Measurements from ENCODE around the gene HNRNPA2B1. TPM values are rescaled to one million over a fixed set of nuclear protein-coding genes. Genes with fewer than 3 reads are reported as not detected.
"Not testable (repeated sequence)": the region's sequence is repeated elsewhere in the genome, so short reads cannot be mapped to it uniquely, and the experiment has no call there.

Gene HNRNPA2B1
- total RNA-seq, 2 donors from 2014 or later: 185 to 189 TPM

DNA sequence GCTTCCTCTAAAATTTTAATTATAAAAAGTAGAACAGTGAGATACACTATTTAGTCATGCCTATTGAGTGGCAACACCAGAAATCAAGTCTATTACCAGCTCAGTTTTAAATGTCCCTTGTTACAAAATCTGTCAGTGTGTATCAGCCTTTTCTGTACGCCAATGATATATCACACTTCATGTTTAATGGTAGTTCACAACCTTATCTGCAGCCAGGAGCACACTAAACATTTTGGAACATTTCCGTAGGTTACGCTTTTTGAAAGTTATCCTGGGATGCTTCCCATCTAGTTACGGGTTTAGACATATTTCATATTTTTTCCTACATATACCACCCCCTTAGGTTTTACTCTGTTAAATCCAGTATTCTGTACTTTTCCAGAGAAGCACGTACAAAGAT lies 5.4 kb downstream of the HNRNPA2B1 start:
- no peak overlapping the region for H3K4me3 ChIP-seq
- intact Hi-C loops (cut with DNase I): no loop called here
- WGBS: 72% methylated on average over 5 of the region's 5 CpGs

DNA sequence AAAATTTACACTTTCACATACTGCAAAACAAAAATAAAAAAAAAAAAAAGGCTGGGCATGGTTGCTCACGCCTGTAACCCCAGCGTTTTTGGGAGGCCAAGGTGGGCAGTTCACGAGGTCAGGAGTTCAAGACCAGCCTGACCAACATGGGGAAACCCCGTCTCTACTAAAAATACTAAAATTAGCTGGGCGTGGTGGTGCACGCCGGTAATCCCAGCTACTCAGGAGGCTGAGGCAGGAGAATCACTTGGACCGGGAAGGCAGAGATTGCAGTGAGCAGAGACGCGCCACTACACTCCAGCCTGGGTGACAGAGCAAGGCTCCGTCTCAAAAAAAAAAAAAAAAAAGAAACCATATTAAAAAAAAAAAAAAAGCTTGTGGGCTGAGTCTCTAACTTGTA lies 5.8 kb downstream of the HNRNPA2B1 start:
- H3K4me3 ChIP-seq; H3K27ac ChIP-seq; H3K27me3 ChIP-seq (replicated peaks; ENCODE audit: insufficient read depth); DNase-seq (ENCODE audit: low spot score); intact Hi-C loops (cut with DNase I); H3K36me3 ChIP-seq; H3K9me3 ChIP-seq: not testable (repeated sequence)
- peaks cover 11% of the 10 kb centered on the region for H3K4me1 ChIP-seq (replicated peaks)
- 66% methylated on average over 11 of the region's 11 CpGs for WGBS

More for the DNA sequence above, 5.4 kb downstream of the HNRNPA2B1 start:
- DNase-seq (ENCODE audit: low spot score): no peak
- no peak for TF ChIP-seq POLR2AphosphoS5 (IDR thresholded peaks at IDR 0.05)
- TF ChIP-seq POLR2A (IDR thresholded peaks at IDR 0.05): no peak
- no peak for TF ChIP-seq CTCF (IDR thresholded peaks at IDR 0.05)
- Histone ChIP-seq H3K27me3 (replicated peaks; ENCODE audit: insufficient read depth) (no peaks in the 10 kb centered on the region), H3K9me3 (no peaks in the 10 kb centered on the region), H3K4me1 (replicated peaks) (peaks cover 11% of the 10 kb centered on the region), H3K27ac (no peak overlapping the region), H3K36me3 (peaks cover 7 to 9% of the 10 kb centered on the region in 2 donors)

DNA sequence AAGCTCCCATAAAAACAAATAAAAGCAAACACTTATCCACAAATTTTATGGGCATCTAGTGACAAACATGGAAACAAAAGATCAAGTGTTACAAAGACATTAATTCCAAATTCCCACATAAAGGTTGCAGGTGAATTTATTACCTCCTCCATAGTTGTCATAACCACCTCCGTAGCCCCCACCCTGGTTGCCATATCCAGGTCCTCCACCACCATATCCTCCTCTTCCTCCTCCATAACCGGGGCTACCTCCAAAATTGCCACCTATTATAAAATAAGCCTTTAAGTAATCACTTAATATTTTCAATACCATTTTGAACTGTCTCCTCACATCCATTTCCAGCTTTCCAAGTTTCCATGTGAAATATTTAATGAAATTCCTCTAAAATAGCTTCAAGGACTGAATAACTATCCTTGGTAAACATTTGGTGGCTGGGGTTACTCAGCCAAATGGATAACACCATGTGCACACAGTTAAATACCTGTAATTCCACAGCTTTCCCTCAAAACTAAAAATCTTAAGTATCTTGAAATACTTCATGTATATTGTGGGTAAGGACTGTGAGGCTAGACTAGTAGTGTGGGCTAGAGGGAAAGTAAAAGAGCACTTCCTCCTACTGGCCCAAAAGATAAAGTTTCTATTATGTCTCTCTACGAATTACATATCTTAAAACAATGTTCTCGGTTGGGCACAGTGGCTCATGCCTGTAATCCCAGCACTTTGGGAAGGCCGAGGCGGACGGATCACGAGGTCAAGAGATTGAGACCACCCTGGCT lies 6.9 kb downstream of the HNRNPA2B1 start:
- intact Hi-C loops (cut with DNase I): no loop called here
- H3K27ac ChIP-seq: no peak overlapping the region
- H3K27me3 ChIP-seq (replicated peaks; ENCODE audit: insufficient read depth): no peaks in the 10 kb centered on the region
- H3K9me3 ChIP-seq: no peaks in the 10 kb centered on the region
- peaks cover 11% of the 10 kb centered on the region for H3K4me1 ChIP-seq (replicated peaks)
- WGBS: 68% methylated on average over 8 of the region's 8 CpGs
- TF ChIP-seq POLR2AphosphoS5 (IDR thresholded peaks at IDR 0.05) (no peak), CTCF (IDR thresholded peaks at IDR 0.05) (no peak), POLR2A (IDR thresholded peaks at IDR 0.05) (no peak)
- no peak overlapping the region for H3K4me3 ChIP-seq
- DNase-seq (ENCODE audit: low spot score): no peak
- peaks cover 7 to 9% of the 10 kb centered on the region in 2 donors for H3K36me3 ChIP-seq

DNA sequence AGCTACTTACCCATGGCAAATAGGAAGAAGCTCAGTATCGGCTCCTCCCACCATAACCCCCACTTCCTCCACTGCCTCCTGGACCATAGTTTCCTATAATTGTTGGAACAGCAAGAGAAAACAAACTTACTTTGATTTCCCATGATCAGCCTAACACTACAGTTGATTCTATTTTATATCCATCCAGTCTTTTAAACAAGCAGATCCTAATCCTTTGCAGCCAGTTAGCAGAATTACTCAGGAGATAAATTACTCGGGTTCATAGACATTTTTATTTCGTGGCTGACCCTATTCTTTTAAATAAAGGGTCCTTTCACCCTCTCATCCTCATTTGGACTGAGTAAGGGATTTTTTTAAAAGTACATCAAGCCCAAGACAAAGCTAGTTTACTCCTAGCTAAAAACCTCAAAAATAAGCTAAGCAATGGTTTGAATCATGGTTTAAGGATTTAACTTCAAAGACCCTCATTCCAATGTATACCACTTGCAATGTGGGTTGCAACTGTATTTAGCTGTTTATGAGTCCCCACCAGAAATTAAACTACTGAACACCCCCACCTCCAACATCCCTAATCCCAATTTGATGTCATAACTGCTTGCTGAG lies 8.0 kb downstream of the HNRNPA2B1 start:
- TF ChIP-seq CTCF (IDR thresholded peaks at IDR 0.05): no peak
- no peak for TF ChIP-seq POLR2A (IDR thresholded peaks at IDR 0.05)
- TF ChIP-seq POLR2AphosphoS5 (IDR thresholded peaks at IDR 0.05): no peak
- intact Hi-C loops (cut with DNase I): no loop called here
- no peak for DNase-seq (ENCODE audit: low spot score)
- no peak overlapping the region for H3K27ac ChIP-seq
- no peaks in the 10 kb centered on the region for H3K27me3 ChIP-seq (replicated peaks; ENCODE audit: insufficient read depth)
- WGBS: 59% methylated on average over 3 of the region's 3 CpGs
- H3K36me3 ChIP-seq: peaks cover 7 to 9% of the 10 kb centered on the region in 2 donors
- peaks cover 11% of the 10 kb centered on the region for H3K4me1 ChIP-seq (replicated peaks)
- H3K4me3 ChIP-seq: no peak overlapping the region
- H3K9me3 ChIP-seq: no peaks in the 10 kb centered on the region

- no peaks in the 10 kb centered on the region for H3K27me3 ChIP-seq (replicated peaks; ENCODE audit: insufficient read depth)
- H3K36me3 ChIP-seq: peaks cover 7 to 9% of the 10 kb centered on the region in 2 donors
- 78% methylated on average over 1 of the region's 1 CpG for WGBS
- H3K4me3 ChIP-seq: no peak overlapping the region
- no peak for DNase-seq (ENCODE audit: low spot score)
- H3K9me3 ChIP-seq: no peaks in the 10 kb centered on the region
- TF ChIP-seq POLR2A (IDR thresholded peaks at IDR 0.05): no peak
- TF ChIP-seq POLR2AphosphoS5 (IDR thresholded peaks at IDR 0.05): no peak
- no peak for TF ChIP-seq CTCF (IDR thresholded peaks at IDR 0.05)
- intact Hi-C loops (cut with DNase I): no loop called here
- H3K27ac ChIP-seq: no peak overlapping the region
- peaks cover 11% of the 10 kb centered on the region for H3K4me1 ChIP-seq (replicated peaks)
Measured at GRCh38 chr7:26191974-26192479, 8.5 kb downstream of the HNRNPA2B1 start.

Measured in prostate gland (tissue), 2 donors.